PC-3 (cell line): ENCODE results near the gene FTO. TPM values are rescaled to one million over a fixed set of nuclear protein-coding genes. Genes with fewer than 3 reads are reported as not detected.

Experiments
- ATAC-seq: fragments of 200-7000 bp; cut with Tn5 transposase; 2 replicates; pipeline ENCODE4 v1.9.1; 2020; ENCODE audit warnings: mild to moderate bottlenecking, moderate library complexity
- BruUV-seq: library from RNA; stranded (reverse); fragments of 400-500 nt; replicated peaks from 2 replicates; lab custom pipeline; 2021; lab: Mats Ljungman, UMichigan
- CTCF ChIA-PET: fragments of 300-600 bp; sonication (Branson Sonifier 250); formaldehyde crosslinking; loops from one replicate; lab custom pipeline; 2022; ENCODE audit warnings: antibody characterized with exemption; lab: Charles Lee
- POLR2A ChIA-PET: fragments of 300-600 bp; sonication (Branson Sonifier 250); formaldehyde crosslinking; loops from one replicate; lab custom pipeline; 2022; ENCODE audit warnings: antibody characterized with exemption; ENCODE audit not compliant: unreplicated experiment; lab: Charles Lee
- DNase-seq: peaks from one replicate; pipeline ENCODE4 v3.0.0-alpha.2; 2015
- H2AFZ ChIP-seq: fragments of 300-600 bp; sonication (generic); 2 replicates; pipeline ENCODE4 v1.6.0; 2016; ENCODE audit warnings: antibody characterized with exemption, low read length
- H3F3A ChIP-seq: fragments of 300-600 bp; sonication (generic); one replicate; pipeline ENCODE4 v1.6.0; 2017; ENCODE audit warnings: antibody characterized with exemption, low read length, control low read depth, mild to moderate bottlenecking; ENCODE audit not compliant: unreplicated experiment
- H3K27ac ChIP-seq: fragments of 300-600 bp; sonication (generic); 2 replicates; pipeline ENCODE4 v1.5.1; 2016; ENCODE audit warnings: mild to moderate bottlenecking, low read length
- H3K27me3 ChIP-seq: fragments of 300-600 bp; sonication (generic); 2 replicates; pipeline ENCODE4 v1.6.1; 2016; ENCODE audit warnings: low read length, mixed read lengths
- H3K36me3 ChIP-seq: fragments of 300-600 bp; sonication (generic); 2 replicates; pipeline ENCODE4 v1.6.1; 2016; ENCODE audit warnings: low read depth, mixed run types, low read length, mixed read lengths
- H3K4me1 ChIP-seq: fragments of 300-600 bp; sonication (generic); 2 replicates; pipeline ENCODE4 v1.5.1; 2016; ENCODE audit warnings: low read length; ENCODE audit not compliant: insufficient read depth
- H3K4me2 ChIP-seq: fragments of 300-600 bp; sonication (generic); 2 replicates; pipeline ENCODE4 v1.6.0; 2016; ENCODE audit warnings: low read length
- H3K4me3 ChIP-seq: fragments of 300-600 bp; sonication (generic); 2 replicates; pipeline ENCODE4 v1.5.1; 2016; ENCODE audit warnings: mild to moderate bottlenecking, low read length, mixed read lengths
- H3K79me2 ChIP-seq: fragments of 300-600 bp; sonication (generic); 2 replicates; pipeline ENCODE4 v1.6.1; 2017; ENCODE audit warnings: low read length, mixed read lengths
- H3K9ac ChIP-seq: fragments of 300-600 bp; sonication (generic); 2 replicates; pipeline ENCODE4 v1.6.0; 2016; ENCODE audit warnings: mild to moderate bottlenecking, low read length
- H3K9me2 ChIP-seq: fragments of 300-600 bp; sonication (generic); replicated peaks from 2 replicates; pipeline ENCODE4 v1.6.1; 2016; ENCODE audit warnings: mixed run types, low read length, mixed read lengths
- H3K9me3 ChIP-seq: fragments of 300-600 bp; sonication (generic); 2 replicates; pipeline ENCODE4 v1.6.1; 2016; ENCODE audit warnings: low read length, mixed read lengths
- H4K20me1 ChIP-seq: fragments of 300-600 bp; sonication (generic); 2 replicates; pipeline ENCODE4 v1.6.1; 2016; ENCODE audit warnings: low read length, mixed read lengths
- EZH2 ChIP-seq: fragments of 300-600 bp; sonication (generic); IDR thresholded peaks from one replicate; pipeline ENCODE4 v1.6.1; 2017; ENCODE audit warnings: antibody characterized with exemption, mild to moderate bottlenecking, low read length; ENCODE audit not compliant: unreplicated experiment
- EZH2phosphoT487 ChIP-seq: fragments of 300-600 bp; sonication (generic); IDR thresholded peaks from 2 replicates; pipeline ENCODE4 v1.6.1; 2018; ENCODE audit warnings: mild to moderate bottlenecking, antibody characterized with exemption, low read length, borderline replicate concordance
- intact Hi-C: fragments of 100-400 bp; cut with micrococcal nuclease; formaldehyde crosslinking; loops from 2 replicates; pipeline ENCODE4 v1.9.0; 2023
- total RNA-seq: library from RNA; depleted of rRNA; stranded (reverse); fragments of >200 nt; gene quantifications from 2 replicates; pipeline ENCODE4 v1.2.3, GENCODE V29; 2014
- TF ChIP-seq, protein P1 (sequence below): fragments of 300-600 bp; sonication (generic); conservative IDR thresholded peaks from 2 replicates; pipeline ENCODE4 v1.5.1; 2017; ENCODE audit warnings: antibody characterized with exemption, low read depth, mild to moderate bottlenecking, low read length

The FTO gene
- total RNA-seq, 1 experiment from 2014 or later = 27.0 TPM

GRCh38 chr16:53904533-53904932 lies 200.6 kb downstream of the FTO start:
- Histone ChIP-seq H3K9me2 (no peaks in the 10 kb centered on the region), H3K9me3 (no peaks in the 10 kb centered on the region), H3K79me2 (no peaks in the 10 kb centered on the region), H3K4me1 (no peaks in the 10 kb centered on the region), H4K20me1 (no peaks in the 10 kb centered on the region), H3F3A (no peaks in the 10 kb centered on the region), H2AFZ (no peak overlapping the region), H3K27ac (no peak overlapping the region), H3K27me3 (no peaks in the 10 kb centered on the region), H3K36me3 (no peaks in the 10 kb centered on the region), H3K4me2 (no peak overlapping the region), H3K9ac (no peak overlapping the region), H3K4me3 (no peak overlapping the region)
- BruUV-seq = no TSS peak
- ChIA-PET CTCF (no interaction called here), POLR2A (no interaction called here)
- ATAC-seq = no peak
- intact Hi-C loops = no loop called here
- TF ChIP-seq, protein P1, sequence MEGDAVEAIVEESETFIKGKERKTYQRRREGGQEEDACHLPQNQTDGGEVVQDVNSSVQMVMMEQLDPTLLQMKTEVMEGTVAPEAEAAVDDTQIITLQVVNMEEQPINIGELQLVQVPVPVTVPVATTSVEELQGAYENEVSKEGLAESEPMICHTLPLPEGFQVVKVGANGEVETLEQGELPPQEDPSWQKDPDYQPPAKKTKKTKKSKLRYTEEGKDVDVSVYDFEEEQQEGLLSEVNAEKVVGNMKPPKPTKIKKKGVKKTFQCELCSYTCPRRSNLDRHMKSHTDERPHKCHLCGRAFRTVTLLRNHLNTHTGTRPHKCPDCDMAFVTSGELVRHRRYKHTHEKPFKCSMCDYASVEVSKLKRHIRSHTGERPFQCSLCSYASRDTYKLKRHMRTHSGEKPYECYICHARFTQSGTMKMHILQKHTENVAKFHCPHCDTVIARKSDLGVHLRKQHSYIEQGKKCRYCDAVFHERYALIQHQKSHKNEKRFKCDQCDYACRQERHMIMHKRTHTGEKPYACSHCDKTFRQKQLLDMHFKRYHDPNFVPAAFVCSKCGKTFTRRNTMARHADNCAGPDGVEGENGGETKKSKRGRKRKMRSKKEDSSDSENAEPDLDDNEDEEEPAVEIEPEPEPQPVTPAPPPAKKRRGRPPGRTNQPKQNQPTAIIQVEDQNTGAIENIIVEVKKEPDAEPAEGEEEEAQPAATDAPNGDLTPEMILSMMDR = no peak
- TF ChIP-seq EZH2phosphoT487 (no peak), EZH2 (no peak)
- DNase-seq = no peak

DNA sequence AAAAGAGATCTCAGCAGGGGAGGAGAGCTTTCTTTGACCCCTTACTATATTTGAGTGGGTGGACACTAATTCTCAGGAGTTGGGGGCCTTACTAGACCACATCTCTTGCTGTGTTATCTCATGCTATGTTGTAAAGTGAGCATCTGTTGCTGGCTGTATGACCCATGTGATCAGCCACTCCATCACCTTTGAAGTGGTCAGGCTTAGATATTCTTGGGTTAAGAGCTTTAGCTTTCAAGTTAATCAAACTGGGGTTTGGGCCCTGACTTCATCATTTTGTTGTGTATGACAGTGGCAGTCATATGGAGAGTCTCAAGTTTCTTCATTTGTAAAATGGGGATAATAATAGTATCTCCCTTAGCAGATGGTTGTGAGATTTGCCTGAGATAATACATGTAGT lies 201.1 kb downstream of the FTO start:
- Histone ChIP-seq H3K27ac (no peak overlapping the region), H3K79me2 (no peaks in the 10 kb centered on the region), H2AFZ (no peak overlapping the region), H4K20me1 (no peaks in the 10 kb centered on the region), H3F3A (no peaks in the 10 kb centered on the region), H3K9me3 (no peaks in the 10 kb centered on the region), H3K9ac (no peak overlapping the region), H3K4me1 (no peaks in the 10 kb centered on the region), H3K4me2 (no peak overlapping the region), H3K27me3 (no peaks in the 10 kb centered on the region), H3K4me3 (no peak overlapping the region), H3K36me3 (no peaks in the 10 kb centered on the region), H3K9me2 (no peaks in the 10 kb centered on the region)
- POLR2A ChIA-PET = no interaction called here
- intact Hi-C loops = no loop called here
- CTCF ChIA-PET = no interaction called here
- no TSS peak for BruUV-seq
- DNase-seq = no peak
- no peak for TF ChIP-seq EZH2phosphoT487
- no peak for TF ChIP-seq EZH2
- TF ChIP-seq, protein P1 = no peak
- ATAC-seq = no peak

DNA sequence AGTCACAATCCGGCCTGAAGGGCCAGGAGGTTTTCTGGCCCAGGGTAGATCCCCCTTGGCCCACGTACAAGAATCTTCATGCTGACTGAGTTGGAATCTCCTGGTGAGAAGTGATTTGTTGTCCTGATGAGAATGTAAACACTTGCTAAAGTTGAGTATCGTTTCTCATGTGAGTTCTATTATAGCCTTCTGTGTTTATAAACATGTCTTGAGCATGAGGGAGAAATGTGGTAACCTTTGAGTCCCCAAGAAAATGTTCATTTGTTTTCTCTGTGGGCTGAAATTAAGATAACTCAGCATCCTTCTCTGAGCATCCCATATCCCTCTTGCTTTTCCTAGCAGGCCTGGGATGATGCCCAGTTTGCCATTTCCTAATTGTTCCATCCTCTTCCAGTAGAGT lies 204.8 kb downstream of the FTO start:
- H4K20me1 ChIP-seq = no peaks in the 10 kb centered on the region
- TF ChIP-seq EZH2phosphoT487 = no peak
- TF ChIP-seq, protein P1 = no peak
- no peak for TF ChIP-seq EZH2
- H3K27me3 ChIP-seq = no peaks in the 10 kb centered on the region
- H3F3A ChIP-seq = no peaks in the 10 kb centered on the region
- no peak overlapping the region for H3K27ac ChIP-seq
- DNase-seq = no peak
- H3K9me3 ChIP-seq = no peaks in the 10 kb centered on the region
- no peak overlapping the region for H3K4me3 ChIP-seq
- no peaks in the 10 kb centered on the region for H3K79me2 ChIP-seq
- BruUV-seq = no TSS peak
- H3K4me1 ChIP-seq = no peaks in the 10 kb centered on the region
- H3K4me2 ChIP-seq = no peak overlapping the region
- no peaks in the 10 kb centered on the region for H3K36me3 ChIP-seq
- ChIA-PET CTCF (no interaction called here), POLR2A (no interaction called here)
- H2AFZ ChIP-seq = no peak overlapping the region
- intact Hi-C loops = no loop called here
- no peak for ATAC-seq
- no peak overlapping the region for H3K9ac ChIP-seq
- H3K9me2 ChIP-seq = no peaks in the 10 kb centered on the region
